ENCODE results near the gene P4HA2.
A peak's percentile ranks its signal among the peaks of the same experiment; 100 is the strongest.

The P4HA2 gene

DNA sequence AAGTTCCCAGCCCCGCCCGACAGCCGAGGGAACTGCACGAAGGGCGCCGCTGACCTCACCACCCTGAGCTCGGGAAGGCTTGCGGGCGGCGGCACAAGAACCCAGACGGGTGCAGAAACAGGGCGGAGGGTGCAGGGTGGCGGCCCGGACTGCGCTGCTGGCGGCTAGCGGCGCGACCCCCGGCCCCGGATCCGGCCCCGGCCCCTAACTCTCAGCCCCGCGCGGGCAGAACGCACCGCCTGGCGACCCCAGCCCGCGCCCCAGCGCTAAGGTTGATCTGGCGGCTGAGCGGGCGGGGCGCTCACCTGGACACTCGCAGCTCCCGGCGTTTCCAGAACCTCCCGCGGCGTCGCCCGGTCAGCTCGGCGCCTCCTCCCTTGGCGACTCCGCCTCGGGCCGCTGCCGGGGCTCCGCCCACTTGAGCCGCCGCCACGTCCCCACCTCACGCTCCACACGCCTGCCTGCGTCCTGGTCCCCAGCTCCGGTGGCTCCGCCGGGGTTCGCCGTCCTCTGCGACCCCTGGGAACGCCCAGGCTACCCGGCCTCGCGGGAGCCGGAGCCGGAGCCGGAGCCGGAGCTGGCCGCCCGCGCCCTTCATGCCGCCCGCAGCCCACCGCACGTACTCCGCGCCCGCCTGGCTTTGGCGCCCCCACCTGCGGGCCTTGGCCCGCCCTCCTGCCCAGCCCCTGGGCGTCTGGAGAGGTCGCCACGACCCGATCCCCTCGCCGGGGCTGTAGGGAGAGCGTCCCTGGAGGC is at the start of gene P4HA2:
TSS of gene P4HA2 (minus strand) at position 369 of the 756 bp plus-strand sequence. CDS start 9,227 bp downstream, outside the sequence.
- peak; percentile 58 for TF ChIP-seq POLR2A (IDR thresholded peaks at IDR 0.05; ENCODE audit: low read depth, low read length)
- FAIRE-seq = no peak
- peak; percentile 83 for DNase-seq (ENCODE audit: insufficient read length, low spot score)

DNA sequence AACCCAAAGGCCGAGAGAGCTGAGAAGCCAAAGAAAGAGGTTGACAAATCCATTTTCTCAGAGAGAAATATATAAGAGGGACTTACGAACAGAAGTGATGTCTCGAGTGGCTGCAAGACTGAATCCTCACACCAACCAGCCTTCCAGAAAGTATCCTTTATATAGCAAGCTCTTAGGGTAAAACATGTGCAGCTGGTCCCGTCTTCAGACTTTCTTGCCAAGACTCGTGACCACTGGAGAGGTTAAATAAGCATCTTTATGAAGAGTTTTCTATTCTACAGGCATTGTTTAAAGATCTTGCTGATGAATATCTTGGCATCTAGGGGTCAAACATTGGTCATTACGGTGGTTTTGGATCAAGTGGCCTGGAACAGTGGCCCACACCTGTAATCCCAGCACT is 49.6 kb upstream of the P4HA2 start:
- FAIRE-seq = no peak
- TF ChIP-seq POLR2A (IDR thresholded peaks at IDR 0.05; ENCODE audit: low read depth, low read length) = no peak

DNA sequence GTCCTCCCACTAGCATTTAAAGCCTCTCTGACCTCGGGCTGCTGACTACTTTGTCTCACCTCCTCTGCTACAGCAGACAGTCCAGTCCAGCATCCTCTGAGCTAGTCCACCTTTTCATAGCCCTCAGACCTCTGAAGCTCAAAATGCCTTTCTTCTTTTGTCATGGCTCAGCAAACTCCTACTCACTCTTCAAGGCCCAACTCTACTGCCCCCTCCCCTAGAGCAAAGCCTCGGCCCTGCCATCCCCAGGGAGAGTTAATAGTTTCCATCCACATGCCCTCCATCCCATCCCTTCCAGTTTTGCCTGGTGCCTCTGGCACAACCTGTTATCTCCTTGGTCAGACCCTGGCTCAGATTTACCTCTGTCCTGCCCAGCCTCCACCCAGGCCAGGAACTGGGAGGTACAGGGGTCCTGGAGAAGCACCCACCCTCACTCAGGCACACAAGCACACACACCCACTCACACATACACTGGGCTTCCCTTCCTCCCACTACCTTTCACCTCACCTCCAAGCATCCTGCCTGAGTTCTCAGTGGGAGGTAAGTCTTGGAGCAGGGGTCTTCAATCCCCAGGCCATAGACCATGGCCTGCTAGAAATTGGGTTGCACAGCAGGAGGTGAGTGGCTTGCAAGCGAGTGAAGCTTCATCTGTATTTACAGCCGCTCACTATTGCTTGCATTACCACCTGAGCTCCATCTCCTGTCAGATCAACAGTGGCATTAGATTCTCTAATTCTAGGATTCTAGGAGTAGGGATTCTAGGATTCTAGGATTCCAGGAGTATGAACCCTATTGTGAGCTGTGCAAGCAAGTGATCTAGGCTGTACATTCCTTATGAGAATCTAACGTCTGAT is 47.9 kb upstream of the P4HA2 start:
- no peak for FAIRE-seq
- DNase-seq (ENCODE audit: insufficient read length, low spot score) = no peak
- TF ChIP-seq POLR2A (IDR thresholded peaks at IDR 0.05; ENCODE audit: low read depth, low read length) = no peak

More for the DNA sequence above, 49.6 kb upstream of the P4HA2 start:
- no peak for DNase-seq (ENCODE audit: insufficient read length, low spot score)

DNA sequence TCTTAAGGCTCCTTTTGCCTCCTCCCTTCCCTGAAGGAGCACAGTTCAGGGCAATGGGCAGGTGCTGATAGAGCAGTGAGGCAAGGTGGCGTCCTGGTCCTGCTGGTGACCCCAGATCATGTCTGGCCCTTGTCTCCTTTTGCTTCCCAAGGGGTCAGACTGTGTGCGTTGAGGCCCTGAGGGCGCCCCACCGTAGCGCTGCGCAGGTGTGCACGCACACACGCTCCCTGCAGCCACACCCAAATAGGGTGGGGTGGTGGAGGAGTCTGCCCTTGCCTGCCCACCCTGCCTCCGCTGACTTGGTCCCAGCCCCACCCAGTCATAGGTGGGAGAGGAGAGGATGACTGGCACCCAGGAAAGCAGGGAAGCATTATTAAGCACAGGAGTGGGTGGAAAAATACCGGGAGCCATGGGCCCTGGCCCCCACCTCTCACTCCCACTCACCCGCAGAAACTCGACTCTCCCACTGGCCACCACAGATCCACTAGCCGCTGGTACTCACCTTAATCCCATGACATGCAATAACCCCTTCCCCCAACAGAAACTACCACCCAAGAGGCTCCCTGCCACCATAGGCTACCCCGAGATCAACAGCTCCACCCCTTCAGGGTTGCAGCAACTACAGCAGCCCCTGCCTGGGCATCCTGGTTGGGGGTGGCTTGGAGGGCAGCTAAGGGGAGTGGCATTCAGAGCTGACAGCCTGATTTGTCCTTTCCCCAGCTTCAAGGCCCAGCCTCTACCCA is 46.6 kb upstream of the P4HA2 start:
- no peak for FAIRE-seq
- no peak for TF ChIP-seq POLR2A (IDR thresholded peaks at IDR 0.05; ENCODE audit: low read depth, low read length)
- no peak for DNase-seq (ENCODE audit: insufficient read length, low spot score)

DNA sequence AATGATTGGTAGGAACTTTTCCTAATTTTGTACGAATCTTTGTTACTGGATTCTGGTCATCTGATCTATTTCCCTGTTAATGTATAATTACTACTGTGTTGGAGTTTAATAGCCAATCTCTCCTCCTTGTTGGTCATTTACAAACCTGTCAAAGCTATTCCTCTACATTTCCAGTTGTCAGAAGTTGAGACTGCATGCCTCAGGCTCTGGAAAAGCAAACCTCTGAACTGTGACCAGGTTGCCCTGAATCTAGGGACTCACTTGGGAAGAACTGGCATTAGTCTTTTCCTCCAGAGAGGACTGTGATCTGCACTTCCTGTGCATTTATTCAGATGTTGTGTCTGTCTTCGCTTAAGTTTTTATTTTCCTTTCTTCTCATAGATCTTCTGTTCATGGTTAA is 46.0 kb upstream of the P4HA2 start:
- no peak for TF ChIP-seq POLR2A (IDR thresholded peaks at IDR 0.05; ENCODE audit: low read depth, low read length)
- DNase-seq (ENCODE audit: insufficient read length, low spot score) (no peak), FAIRE-seq (no peak)

DNA sequence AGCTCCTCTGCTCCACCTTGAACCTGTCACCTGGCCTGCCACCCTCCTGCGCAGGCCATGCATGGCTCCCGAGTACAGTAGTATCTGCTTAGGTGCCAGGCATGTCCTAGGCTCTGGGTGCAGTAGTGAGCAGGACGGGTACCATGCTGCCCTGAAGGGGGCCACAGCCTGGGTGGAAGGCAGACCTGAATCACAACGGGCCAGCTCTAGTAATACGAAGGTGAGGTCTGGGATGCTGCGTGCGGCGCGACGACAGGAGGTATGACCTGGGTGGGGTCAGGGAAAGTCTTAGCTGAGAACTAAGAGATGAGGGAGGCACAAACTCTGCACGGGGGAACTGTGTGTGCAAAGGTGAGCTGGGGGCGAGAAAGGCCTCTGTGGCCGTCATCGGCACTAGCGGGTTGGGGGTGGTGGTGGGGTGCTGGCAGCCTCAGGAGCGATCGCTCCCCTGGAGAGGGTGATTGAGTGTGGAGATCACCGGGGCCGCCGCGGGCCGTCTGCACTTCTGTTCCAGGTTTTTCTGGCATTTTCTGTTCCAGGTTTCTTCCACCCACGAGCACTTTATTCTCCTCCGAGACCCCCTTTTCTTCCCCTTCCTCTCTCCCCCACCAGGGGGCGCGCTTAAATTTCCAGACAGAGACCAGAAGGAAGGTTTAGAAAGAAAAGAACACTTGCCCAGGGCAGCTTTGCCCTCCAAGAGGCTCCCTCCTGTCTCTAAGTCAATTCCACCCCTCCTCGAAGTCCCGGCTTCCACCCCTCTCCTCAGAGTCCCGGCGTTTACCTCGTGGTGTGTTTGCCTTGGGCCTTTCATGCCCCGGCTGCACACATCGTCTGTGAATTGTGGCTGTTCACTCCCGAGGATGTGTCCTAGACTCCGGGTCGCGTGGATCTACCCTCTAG is 44.9 kb upstream of the P4HA2 start:
- TF ChIP-seq POLR2A (IDR thresholded peaks at IDR 0.05; ENCODE audit: low read depth, low read length) = no peak
- DNase-seq (ENCODE audit: insufficient read length, low spot score) (no peak), FAIRE-seq (no peak)

DNA sequence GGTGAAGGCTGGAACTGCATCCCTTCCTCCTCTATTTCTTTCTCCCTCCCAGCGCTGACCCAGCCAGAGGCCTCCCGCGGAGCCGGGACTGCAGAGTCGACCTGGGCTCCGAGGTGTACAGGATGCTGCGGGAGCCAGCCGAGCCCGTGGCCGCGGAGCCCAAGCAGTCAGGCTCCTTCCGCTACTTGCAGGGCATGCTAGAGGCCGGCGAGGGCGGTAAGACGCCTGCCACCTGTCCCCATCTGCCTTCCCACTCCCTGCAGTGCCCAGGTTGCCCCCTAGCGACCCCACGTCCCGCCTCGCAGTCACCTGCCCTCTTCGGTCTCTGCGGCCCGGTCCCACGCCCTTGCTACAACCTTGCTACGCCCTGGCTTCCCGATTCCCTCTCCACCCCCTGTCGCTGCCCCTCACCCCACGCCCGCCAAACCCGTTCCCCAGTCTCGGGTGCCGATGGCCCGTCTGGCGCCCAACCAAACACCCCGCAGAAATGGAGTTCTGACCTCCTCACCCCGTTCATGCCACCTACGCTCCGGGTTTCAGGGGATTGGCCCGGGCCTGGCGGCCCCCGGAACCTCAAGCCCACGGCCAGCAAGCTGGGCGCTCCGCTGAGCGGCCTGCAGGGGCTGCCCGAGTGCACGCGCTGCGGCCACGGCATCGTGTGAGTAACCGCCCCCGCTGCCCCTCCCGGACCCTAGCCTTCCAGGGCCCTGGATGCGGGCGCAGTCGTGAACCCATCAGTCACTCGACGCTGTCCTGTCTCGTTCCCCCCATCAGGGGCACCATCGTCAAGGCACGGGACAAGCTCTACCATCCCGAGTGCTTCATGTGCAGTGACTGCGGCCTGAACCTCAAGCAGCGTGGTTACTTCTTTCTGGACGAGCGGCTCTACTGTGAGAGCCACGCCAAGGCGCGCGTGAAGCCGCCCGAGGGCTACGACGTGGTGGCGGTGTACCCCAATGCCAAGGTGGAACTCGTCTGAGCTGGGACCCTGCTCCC is 43.9 kb upstream of the P4HA2 start:
- FAIRE-seq = no peak
- no peak for TF ChIP-seq POLR2A (IDR thresholded peaks at IDR 0.05; ENCODE audit: low read depth, low read length)
- DNase-seq (ENCODE audit: insufficient read length, low spot score) = no peak

DNA sequence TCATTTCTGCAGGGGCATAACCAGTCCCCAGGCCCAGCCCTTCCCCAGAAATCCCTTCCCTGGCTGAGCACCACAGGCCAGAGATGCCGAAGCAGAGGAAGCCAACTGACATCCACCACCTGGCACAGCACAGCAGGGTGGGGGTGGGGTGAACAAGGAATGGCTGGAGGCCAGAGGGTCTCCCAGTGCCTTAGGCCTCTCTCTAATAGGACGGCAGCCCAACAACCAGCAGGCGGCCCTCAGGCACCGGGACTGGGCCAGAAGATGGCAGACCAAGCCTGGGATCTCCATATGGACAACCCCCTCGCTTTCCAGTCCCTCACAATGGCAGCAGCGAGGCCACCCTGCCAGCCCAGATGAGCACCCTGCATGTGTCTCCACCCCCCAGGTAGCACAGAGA is 43.1 kb upstream of the P4HA2 start:
- FAIRE-seq (no peak), DNase-seq (ENCODE audit: insufficient read length, low spot score) (no peak)
- no peak for TF ChIP-seq POLR2A (IDR thresholded peaks at IDR 0.05; ENCODE audit: low read depth, low read length)

DNA sequence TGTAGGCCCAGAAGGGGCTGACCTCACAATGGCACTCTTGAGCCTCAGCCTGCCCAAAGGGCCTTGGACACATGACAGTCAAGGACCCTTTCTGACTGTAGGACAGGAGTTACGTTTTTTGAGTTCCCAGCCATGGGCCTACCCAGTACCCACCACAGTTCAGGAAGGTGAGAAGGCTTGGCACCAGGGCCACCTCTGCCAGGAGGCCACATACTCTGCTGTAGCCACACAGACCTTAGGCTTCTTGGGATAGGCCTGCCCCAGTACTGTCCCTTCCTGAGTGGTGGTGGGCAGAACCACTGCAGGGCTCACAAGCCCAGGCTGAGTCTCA is 42.6 kb upstream of the P4HA2 start:
- FAIRE-seq = no peak

DNA sequence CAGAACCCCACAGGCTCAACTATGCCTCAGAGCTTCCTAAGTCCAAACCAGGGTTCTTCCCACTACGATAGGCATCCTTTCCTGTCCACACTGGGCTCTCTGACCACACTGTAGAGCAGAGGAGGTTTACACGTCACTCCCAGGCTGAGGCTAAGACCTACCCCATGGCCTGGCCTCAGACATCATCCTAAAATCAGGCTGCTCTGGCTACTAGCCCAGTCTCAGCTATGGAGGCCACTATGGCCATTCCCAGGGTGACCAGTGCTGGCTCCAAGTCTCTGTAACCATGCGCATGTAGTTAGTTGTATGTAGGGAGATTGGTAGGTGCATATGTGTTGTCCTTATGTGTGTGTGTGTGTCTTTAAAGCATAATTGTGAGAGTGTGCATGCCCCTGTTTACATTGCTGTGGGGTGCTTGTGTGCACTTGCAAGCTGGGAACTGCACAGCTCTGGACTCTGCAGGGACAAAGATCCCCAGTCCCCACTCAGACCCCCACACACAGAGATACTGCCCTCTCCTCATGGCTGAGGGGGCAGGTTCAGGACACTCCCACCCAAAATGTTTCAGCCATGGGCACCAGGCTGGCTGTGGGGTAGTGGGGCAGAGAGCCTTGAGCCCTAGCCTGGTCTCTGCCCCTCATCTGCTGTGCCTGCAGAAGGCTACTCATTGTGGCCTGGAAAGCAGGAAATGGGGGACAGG is 42.1 kb upstream of the P4HA2 start:
- DNase-seq (ENCODE audit: insufficient read length, low spot score) (no peak), FAIRE-seq (no peak)
- no peak for TF ChIP-seq POLR2A (IDR thresholded peaks at IDR 0.05; ENCODE audit: low read depth, low read length)

More for the DNA sequence above, 42.6 kb upstream of the P4HA2 start:
- DNase-seq (ENCODE audit: insufficient read length, low spot score) = no peak
- TF ChIP-seq POLR2A (IDR thresholded peaks at IDR 0.05; ENCODE audit: low read depth, low read length) = no peak

DNA sequence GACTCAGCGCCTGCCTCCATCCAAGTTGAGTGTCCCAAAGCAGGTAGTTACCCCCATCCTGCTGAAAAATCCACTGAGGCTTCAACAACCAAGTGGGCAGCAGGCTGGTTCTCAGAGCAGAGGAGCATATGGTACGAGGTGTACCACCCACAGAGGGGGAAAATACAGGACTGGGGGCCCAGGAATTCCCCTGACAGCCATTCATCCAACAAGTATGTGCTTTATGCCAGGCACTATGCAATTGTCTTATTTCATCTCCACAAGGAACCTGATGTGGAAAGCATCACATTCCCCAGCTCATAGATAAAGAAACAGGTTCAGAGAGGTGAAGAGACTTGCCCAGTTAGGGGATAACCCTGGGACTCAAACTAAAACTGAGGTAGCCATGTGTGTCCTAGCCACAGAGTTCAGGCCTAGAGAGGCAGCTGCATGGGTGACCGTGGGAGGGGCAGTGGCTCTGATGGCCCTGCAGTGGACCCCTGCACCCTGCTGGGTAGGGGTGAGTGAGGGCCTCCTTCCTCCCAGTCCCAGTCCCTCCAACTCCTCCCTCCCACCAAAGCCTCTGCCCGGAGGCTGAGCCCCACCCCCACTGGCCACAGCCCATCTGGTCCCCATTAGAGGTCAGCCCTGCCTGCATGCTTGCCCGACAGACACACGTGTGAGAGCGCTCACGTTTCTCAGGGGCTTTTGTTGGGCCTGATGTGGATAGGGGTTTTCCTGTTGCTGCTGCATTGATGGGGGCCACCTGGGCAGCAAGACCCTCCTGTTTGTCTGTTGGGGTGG is 41.3 kb upstream of the P4HA2 start:
- DNase-seq (ENCODE audit: insufficient read length, low spot score) (no peak), FAIRE-seq (no peak)
- TF ChIP-seq POLR2A (IDR thresholded peaks at IDR 0.05; ENCODE audit: low read depth, low read length) = no peak
